NCI-H146 treated with DMSO at 0.1 percent for 48 hours (cell line): ENCODE data around the gene NRSN1.
"Not testable (repeated sequence)": the region's sequence is repeated elsewhere in the genome, so short reads cannot be mapped to it uniquely, and the experiment has no call there.

Experiments
- DNase-seq: peaks from one replicate; lab custom pipeline; 2025; ENCODE audit not compliant: unreplicated experiment; lab: John Stamatoyannopoulos, UW

The NRSN1 gene

DNA sequence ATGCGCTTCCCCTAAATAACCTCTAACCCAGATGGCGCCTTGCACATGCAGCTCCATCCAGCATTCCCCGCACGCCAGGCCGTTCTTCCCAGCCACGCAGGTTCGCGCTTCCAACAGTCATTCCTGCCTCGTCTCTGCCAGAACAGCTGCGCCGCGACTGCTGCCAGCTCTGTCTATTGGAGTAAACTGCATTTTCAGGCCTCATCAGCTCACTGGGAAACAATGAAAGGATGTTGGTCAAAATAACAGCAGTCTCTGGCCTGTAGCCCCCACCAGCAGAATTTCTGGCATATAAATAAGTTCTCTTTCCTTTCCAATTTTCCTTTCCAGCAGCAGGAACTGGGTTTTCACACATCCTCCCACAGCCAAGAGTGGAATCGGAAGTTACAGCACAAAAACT is 14.6 kb downstream of the NRSN1 start:
- DNase-seq: no peak

DNA sequence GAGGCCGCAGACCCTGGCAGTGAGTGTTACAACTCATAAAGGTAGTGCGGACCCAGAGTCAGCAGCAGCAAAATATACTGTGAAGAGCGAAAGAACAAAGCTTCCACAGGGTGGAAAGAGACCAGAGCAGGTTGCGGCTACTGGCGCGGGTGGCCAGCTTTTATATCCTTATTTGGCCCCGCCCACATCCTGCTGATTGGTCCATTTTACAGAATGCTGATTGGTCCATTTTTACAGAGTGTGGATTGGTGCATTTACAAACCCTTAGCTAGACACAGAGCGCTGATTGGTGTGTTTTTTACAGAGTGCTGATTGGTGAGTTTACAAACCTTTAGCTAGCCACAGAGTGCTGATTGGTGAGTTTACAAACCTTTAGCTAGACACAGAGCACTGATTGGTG is 16.7 kb downstream of the NRSN1 start:
- DNase-seq: not testable (repeated sequence)

DNA sequence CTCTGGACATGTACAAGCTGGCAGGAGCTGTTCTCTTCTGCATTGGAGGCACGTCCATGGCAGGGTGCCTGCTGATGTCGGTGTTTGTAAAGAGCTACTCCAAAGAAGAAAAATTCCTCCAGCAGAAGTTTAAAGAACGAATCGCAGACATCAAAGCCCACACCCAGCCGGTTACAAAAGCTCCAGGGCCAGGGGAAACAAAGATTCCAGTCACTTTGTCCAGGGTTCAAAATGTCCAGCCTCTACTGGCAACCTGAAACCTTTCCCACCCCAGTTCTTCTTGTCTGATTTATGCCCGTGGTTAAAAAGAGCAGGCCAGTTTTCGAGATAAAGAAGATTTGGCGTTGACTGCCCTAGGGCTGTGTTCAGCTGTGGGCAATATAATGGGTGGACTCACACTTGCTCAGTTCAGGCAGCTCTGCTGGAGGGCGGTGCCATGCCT is 19.7 kb downstream of the NRSN1 start:
- DNase-seq: no peak

DNA sequence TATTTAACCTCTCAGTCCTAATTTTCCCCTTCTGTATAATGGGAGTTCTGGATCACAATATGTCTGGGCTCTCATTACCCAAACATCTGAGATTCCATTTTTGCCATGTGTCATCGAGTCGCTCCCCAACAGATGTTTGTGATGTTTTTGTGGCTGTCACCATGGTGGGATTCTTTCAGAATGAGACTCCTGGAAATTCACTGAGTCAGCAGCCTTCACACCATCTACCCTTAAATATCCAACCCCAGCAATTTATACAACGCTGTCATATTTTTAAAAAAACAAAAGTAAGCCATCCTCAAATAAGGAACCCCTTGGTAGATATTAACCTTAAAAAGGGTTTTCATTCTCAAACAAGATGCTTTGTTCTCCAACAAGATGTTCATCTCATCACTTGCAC is 20.9 kb downstream of the NRSN1 start:
- DNase-seq: no peak

DNA sequence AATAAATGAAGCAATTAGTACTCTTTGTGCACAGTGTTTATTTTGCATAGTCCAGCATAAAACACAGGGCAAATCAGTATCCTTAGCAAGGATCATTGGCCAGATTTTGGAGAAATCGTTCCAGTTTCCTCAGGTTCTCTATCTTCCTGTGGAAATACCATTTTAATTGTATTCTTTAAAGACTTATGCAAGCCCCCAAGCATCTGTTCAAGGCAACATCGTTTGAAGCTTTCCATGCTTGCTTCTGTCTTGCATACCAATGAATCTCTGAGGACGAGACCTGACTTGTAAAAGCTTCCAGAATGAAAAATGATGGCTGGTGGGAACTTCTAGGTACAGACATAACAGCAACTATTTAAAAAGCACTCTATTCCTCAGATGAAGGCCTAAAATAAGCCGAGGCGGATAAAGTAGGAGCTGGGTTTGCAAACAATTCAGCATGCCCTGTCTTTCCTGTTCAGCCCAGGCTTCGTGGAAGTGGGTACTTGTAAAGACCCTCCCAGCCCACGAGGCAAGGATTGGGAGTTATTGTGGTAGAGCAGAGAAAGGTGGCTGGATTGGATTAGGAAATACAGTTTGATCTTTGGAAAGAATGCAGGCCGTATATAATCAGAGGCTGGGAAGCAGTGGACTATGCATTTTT is 21.6 kb downstream of the NRSN1 start:
- DNase-seq: peak; percentile 17

DNA sequence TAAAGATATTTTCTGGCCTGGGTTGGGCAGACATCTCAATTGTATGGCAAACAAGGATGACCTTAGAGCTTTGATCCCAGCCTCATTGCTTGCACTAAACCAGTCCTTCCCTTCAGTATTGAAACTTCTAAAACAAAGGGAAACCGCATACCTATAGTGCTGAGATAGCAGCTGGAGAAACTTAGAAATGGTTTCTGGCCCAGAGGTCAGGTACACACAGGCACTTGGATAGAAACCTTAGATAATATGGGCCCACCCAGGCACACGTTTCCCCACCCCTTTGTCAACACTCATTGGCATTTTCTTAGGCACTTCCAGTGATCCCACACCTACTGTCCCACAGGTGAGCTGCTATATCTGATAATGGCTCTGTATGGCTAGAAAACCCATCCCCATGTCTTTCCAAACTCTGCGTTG is 22.1 kb downstream of the NRSN1 start:
- DNase-seq: no peak

DNA sequence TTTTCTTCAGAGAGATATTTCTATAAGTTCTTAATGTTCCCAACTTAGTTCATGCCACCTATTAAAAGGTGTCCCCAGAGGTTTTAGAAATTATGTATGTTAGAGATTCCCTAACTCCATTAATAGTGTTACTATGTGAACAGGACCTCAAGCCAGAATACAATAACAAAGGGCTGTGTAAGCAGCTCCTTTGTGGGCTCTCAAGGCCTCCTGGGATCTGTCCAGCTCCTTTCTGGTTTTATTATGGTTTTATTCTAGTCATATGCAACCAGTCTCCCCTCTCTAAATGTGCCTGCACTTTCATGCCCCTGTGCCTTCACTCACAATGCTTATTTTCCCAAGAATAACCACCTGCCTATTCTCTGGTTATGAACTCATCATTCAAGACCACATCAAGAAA is 22.7 kb downstream of the NRSN1 start:
- no peak for DNase-seq

DNA sequence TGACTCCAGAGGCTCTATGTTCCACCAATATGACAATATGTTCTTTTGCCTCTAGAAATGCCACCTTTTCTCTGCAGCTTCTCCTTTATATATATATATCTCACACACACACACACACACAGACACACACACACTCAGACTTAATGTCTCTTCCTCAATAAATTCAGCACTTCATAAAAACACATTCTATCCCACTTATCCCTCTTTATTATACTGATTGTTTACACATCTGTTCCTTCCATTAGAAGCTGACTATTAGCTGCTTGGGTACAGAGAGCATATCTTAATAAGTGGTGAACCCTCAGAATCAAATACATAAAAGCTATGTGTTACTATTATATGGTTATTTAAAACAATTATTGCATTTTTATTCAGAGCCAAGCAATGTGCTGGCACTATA is 23.3 kb downstream of the NRSN1 start:
- peak; percentile 13 for DNase-seq

DNA sequence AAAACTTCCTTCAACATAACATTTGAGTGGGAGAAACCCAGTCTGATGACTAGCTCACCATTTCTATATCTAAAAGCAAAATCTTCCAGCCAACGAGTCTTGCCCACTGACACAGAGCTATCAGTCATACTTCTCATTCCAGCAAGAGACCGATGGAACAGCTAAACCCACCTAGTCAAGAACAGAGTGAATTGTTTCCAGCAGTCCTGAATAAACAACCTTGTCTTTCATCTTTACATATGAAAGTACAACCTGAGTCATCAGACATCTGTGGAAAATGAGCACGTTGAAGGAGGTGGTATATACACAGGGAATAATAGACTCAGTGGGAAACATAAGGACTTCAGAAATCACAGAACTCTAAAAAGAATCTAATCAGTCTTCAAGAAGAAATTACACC is 23.8 kb downstream of the NRSN1 start:
- no peak for DNase-seq

DNA sequence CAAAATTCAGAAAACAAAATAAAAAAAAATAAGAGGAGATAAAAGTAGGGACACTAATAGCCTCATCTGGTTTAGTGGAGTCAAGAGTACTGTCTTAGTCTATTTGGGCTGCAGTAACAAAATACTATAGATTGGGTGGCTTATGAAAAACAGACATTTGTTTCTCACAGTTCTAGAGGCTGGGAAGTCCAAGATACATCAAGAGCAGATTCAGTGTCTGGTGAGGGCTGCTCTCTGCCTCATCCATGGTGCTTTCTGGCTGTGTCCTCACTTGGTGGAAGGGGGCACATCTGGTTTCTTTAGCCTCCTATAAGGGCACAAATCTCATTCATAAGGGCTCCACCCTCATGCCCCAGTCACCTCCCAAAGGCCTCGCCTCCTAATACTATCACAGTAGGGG is 26.0 kb downstream of the NRSN1 start:
- DNase-seq: no peak

DNA sequence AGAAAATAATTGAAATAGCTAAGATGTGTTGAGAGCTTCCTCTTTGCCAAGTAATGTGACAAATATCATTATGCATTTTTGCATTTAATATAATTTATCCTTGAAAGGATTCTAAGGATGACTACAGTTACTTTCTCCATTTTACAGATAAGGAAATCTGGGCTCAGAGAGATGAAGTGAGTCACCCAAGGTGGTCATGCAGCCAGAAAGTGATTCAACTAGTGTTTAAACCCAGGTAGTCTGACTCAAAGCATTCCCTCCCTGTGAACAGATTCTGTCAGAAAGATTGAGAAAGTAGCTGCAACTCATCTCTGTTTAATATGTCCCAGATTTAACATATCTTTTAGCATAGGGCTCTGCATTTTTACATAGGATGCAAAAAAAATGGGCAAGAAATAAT is 28.1 kb downstream of the NRSN1 start:
- DNase-seq: no peak

DNA sequence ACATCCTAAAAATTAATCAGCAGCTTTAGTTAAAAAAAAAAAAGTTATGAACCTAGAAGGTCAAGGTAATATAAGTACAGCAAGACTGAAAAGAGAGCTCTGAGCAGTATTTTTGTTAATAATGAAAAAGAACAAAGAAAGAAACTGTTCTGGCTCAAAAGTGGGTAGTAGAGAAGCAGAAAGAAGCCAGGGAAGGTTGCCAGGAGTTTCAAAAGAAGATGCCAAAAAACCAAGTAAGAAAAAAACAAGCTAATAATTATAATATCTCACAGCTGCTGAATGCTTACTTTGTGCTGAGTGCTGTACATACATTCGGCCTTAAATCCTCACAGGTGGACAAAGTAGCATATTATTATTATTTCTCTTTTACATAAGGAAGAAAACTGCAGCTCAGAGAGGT is 31.9 kb downstream of the NRSN1 start:
- no peak for DNase-seq

DNA sequence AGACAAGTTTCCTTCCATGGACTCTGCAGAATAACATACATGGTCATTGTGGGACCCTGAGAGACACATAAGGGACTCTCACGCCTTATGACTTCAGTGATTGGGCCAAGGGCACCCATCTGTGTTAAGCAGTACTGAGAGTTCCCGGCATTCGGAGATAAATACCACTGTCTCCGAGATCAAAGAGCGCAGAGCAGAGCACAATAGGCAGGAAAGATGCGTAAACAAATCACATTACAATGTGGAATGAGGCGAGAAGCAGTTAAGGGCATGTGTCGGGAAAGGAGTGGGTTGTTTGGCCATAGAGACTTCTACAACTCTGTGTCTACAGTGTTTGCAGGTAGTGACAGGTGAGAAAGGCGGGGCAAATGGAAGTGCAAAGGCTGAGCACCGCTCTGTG is 57.6 kb downstream of the NRSN1 start:
- no peak for DNase-seq

DNA sequence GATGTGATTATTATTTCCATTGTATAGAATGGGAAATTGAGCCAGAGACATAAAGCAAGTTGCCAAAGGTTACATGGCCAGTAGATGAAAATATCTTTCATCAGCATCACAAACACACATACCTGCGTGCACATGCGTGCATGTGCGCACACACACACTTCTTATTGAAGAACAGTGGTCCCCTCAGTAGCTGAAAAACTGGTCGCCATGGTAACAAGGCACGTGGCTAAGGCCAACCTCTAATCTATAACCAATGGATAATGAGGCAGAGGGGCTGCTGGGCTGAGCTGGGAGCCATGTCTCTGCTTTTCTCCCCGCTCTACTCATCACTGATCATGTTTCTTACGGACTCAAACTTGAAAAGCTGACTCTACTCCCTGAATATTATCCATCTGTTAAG is 60.3 kb downstream of the NRSN1 start:
- DNase-seq: no peak

DNA sequence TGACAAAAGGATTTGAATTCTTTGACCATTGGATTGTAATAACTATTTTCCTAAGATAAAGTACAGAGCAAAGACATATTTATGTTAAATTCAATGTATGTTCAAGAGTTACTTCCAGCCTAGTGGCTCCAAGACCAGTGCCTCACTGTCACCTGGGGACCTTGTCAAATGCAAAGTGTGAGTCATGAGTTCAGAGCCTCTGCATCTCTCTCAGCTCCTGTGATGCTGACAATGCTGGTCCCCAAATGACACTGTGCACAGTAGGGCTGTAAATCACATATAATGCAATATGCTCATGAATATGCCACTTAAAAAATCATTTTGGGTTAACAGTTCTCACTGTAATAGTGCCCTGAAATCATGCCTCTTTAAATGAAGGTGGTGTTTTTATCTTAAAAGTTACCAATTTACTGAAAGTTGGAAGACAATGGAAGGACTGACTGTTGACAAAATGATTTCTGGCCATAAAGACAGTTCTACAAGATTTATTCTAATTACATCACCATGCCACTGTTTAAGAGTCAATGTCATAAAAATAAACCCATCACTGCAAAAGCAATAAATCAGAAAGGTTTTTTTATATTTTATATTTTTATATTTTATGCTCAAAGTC is 62.1 kb downstream of the NRSN1 start:
- DNase-seq: no peak

DNA sequence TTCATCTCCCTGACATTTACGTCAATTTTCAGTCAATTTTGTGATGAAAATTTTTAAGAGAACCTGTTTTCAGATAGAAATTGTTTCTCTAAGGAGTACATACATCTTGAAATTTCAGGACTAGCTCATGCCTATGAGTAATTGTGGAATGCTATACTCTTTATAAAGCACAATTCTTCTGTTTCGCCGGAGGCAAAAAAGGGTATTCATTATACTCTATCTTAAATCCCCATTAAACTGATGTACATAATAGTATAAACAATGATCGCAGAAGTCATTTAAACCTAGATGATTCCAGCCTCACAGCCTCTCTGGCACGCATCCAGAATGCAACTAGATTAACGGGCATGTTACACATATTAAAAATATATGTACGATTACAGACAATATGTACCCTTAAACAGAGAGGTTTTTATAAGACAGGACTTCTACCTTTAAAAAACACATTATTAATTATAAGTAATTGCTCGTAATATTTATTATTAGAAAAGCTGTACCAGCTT is 62.6 kb downstream of the NRSN1 start:
- DNase-seq: no peak

DNA sequence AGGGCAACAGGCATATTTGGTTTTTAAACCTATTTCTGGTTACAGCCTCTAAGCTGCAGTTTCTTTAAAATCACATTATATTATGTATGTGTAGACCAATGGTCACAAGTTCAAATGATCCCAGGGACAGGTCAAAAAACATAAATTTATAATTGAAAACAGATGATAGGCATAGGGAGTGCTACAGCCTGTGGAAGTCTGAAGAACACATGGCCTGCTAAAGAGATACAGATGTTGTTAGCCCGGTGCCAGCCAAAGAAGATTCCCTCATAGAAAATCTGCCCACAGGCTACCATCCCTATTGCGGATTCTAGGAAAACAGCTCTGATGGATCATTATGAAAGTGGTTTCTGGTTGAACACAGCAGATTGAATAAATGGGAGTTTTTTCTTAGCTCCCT is 65.3 kb downstream of the NRSN1 start:
- no peak for DNase-seq

DNA sequence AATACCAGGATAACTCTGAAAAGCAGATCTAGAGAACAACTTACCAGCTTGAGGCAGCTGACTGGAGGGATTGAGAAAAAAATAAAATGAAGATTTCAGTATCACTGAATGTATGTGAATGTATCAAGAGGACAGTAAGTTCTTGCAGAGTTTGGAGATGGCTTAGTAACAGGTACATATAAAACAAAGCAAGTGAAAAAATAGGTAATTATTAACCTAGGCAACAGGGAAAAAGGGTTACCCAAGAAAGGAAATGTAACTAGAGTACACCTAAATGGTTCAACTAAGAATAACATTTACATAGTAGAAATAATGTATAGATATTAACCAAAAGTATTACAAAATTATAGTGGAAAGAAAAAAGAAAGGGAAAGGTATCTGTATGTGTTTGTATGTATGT is 67.3 kb downstream of the NRSN1 start:
- no peak for DNase-seq

DNA sequence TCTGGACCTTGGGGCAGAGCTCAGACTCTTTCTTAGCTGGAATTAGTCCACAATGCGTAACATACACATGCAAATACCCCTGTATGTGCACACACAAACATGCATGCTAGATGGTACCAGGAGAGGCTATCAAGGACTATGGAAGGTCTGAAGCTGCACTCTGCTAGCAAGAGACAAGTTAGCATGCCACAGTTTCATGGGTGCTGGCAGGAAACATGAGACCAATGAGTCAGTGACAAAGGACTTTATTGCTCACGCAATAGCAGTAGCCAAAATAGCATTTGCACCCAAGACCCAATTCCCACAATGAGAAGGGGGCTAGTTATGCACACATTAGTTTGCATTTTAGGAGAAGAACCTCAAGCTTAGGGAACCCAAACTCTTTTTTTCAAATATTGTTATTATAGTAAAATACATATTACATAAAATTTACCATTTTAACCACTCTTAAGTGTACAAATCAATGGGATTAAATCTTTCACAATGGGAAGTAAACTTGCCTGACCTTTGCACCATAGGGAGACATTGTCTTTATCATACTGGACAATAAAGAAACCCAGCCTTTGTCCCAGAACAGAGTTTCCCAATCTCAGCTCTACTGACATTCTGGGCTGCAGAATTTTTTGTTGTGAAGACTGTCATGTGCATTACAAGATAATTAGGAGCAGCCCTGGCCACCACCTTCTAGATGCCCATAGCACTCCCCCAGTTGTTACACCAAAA is 69.1 kb downstream of the NRSN1 start:
- no peak for DNase-seq

DNA sequence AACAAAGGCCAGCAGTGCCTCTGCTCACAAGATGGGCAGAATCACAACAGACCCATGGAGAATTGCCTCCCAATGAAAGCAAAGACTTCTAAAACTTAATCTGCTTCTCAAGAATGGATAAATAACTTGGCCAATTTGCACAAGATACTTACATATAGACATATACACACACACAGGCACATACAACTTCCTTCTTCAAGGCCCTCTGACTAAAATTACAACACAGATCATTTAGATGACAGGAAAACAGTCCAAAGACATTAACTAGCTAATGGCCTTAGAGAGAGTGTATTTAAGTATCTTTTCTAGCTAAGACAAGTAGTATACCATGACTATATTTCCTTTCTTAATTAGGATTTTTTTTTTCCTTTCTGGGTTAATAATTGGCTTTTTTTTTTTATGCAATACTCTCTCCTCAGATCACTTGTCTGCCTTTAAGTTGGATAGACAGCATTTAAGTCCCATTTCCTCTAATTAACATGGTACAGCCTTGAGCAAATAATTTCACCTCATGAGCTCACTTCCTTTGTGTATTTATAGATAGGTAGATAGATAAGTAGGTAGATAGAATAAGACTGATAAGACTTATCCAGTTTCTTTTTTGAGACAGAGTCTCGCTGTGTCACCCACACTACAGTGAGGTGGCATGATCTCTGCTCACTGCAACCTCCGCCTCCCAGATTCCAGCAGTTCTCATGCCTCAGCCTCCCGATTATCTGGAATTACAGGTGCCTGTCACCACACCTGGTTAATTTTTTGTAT is 70.0 kb downstream of the NRSN1 start:
- peak; percentile 49 for DNase-seq
